Measurements from ENCODE around the gene CACNA2D2. TPM values are rescaled to one million over a fixed set of nuclear protein-coding genes. Genes with fewer than 3 reads are reported as not detected.

Gene CACNA2D2
- total RNA-seq, 3 donors from 2014 or later: 0.35 to 0.90 (median 0.58) TPM

- H3K4me3 Mint-ChIP-seq: peak overlapping the region; percentile 96
- DNase-seq: peak; percentile 90
- H3K4me1 Mint-ChIP-seq (ENCODE audit: low read depth): peaks cover 59% of the 10 kb centered on the region
- H3K27me3 Mint-ChIP-seq (ENCODE audit: low read depth): no peaks in the 10 kb centered on the region
- H3K9me3 Mint-ChIP-seq: no peaks in the 10 kb centered on the region
- peaks cover 10% of the 10 kb centered on the region for H3K36me3 Mint-ChIP-seq (ENCODE audit: insufficient read depth)
- peak; percentile 80 to 86 for ATAC-seq
Measured at GRCh38 chr3:50337175-50337861, 166.1 kb downstream of the CACNA2D2 start.

GRCh38 chr3:50336452-50337174 is 166.8 kb downstream of the CACNA2D2 start:
- Mint-ChIP-seq H3K4me3 (peak overlapping the region; percentile 96), H3K9me3 (no peaks in the 10 kb centered on the region), H3K27me3 (ENCODE audit: low read depth) (no peaks in the 10 kb centered on the region), H3K4me1 (ENCODE audit: low read depth) (peaks cover 59% of the 10 kb centered on the region), H3K36me3 (ENCODE audit: insufficient read depth) (peaks cover 14% of the 10 kb centered on the region)
- ATAC-seq: peak; percentile 36 to 39
- no peak for DNase-seq

- H3K9me3 Mint-ChIP-seq: no peaks in the 10 kb centered on the region
- DNase-seq (no peak), ATAC-seq (no peak)
- H3K4me3 Mint-ChIP-seq: peak overlapping the region; percentile 58
- H3K27me3 Mint-ChIP-seq (ENCODE audit: low read depth): no peaks in the 10 kb centered on the region
- peaks cover 16% of the 10 kb centered on the region for H3K36me3 Mint-ChIP-seq (ENCODE audit: insufficient read depth)
- peaks cover 47% of the 10 kb centered on the region for H3K4me1 Mint-ChIP-seq (ENCODE audit: low read depth)
Measured at GRCh38 chr3:50334339-50335075, 168.9 kb downstream of the CACNA2D2 start.

GRCh38 chr3:50333744-50334328 is 169.6 kb downstream of the CACNA2D2 start:
- no peak for DNase-seq
- no peaks in the 10 kb centered on the region for H3K9me3 Mint-ChIP-seq
- no peaks in the 10 kb centered on the region for H3K27me3 Mint-ChIP-seq (ENCODE audit: low read depth)
- H3K4me1 Mint-ChIP-seq (ENCODE audit: low read depth): peaks cover 41% of the 10 kb centered on the region
- H3K36me3 Mint-ChIP-seq (ENCODE audit: insufficient read depth): peaks cover 16% of the 10 kb centered on the region
- H3K4me3 Mint-ChIP-seq: peak overlapping the region; percentile 58
- ATAC-seq: no peak

GRCh38 chr3:50331364-50331907 is 172.0 kb downstream of the CACNA2D2 start:
- Mint-ChIP-seq H3K36me3 (ENCODE audit: insufficient read depth) (peaks cover 14% of the 10 kb centered on the region), H3K4me3 (no peak overlapping the region)
- ATAC-seq: no peak

GRCh38 chr3:50330330-50330729 is 173.1 kb downstream of the CACNA2D2 start:
- Mint-ChIP-seq H3K36me3 (ENCODE audit: insufficient read depth) (peaks cover 15% of the 10 kb centered on the region), H3K4me1 (ENCODE audit: low read depth) (peaks cover 35% of the 10 kb centered on the region), H3K27me3 (ENCODE audit: low read depth) (no peaks in the 10 kb centered on the region), H3K9me3 (no peaks in the 10 kb centered on the region), H3K4me3 (no peak overlapping the region)
- DNase-seq (no peak), ATAC-seq (no peak)

More at GRCh38 chr3:50331364-50331907, 172.0 kb downstream of the CACNA2D2 start:
- DNase-seq: no peak
- H3K9me3 Mint-ChIP-seq: no peaks in the 10 kb centered on the region
- H3K4me1 Mint-ChIP-seq (ENCODE audit: low read depth): peaks cover 43% of the 10 kb centered on the region
- H3K27me3 Mint-ChIP-seq (ENCODE audit: low read depth): no peaks in the 10 kb centered on the region

GRCh38 chr3:50327943-50328691 is 175.3 kb downstream of the CACNA2D2 start, which contains the start of gene TUSC2:
Gene TUSC2 (minus strand): TSS chr3:50328223. CDS start chr3:50328099, 124 bp downstream.
- ATAC-seq (peak; percentile 95 to 96), DNase-seq (peak; percentile 92)
- Mint-ChIP-seq H3K9me3 (no peaks in the 10 kb centered on the region), H3K36me3 (ENCODE audit: insufficient read depth) (peaks cover 10% of the 10 kb centered on the region), H3K4me3 (peak within 1 kb of the TSS; percentile 90), H3K27me3 (ENCODE audit: low read depth) (no peaks in the 10 kb centered on the region), H3K4me1 (ENCODE audit: low read depth) (peaks cover 23% of the 10 kb centered on the region)

- Mint-ChIP-seq H3K27me3 (ENCODE audit: low read depth) (no peaks in the 10 kb centered on the region), H3K4me1 (ENCODE audit: low read depth) (peaks cover 23% of the 10 kb centered on the region), H3K4me3 (peak overlapping the region; percentile 90), H3K9me3 (no peaks in the 10 kb centered on the region), H3K36me3 (ENCODE audit: insufficient read depth) (peaks cover 7% of the 10 kb centered on the region)
- DNase-seq: no peak
- ATAC-seq: no peak
Measured at GRCh38 chr3:50327129-50327528, 176.3 kb downstream of the CACNA2D2 start.

GRCh38 chr3:50326182-50326541 is 177.3 kb downstream of the CACNA2D2 start:
- Mint-ChIP-seq H3K4me1 (ENCODE audit: low read depth) (peaks cover 23% of the 10 kb centered on the region), H3K9me3 (no peaks in the 10 kb centered on the region), H3K36me3 (ENCODE audit: insufficient read depth) (peaks cover 5% of the 10 kb centered on the region), H3K27me3 (ENCODE audit: low read depth) (no peaks in the 10 kb centered on the region), H3K4me3 (peak overlapping the region; percentile 90)
- ATAC-seq: no peak
- no peak for DNase-seq

- no peak for DNase-seq
Measured at GRCh38 chr3:50325497-50326181, 177.8 kb downstream of the CACNA2D2 start.

GRCh38 chr3:50325113-50325480 is 178.3 kb downstream of the CACNA2D2 start:
- ATAC-seq (no peak), DNase-seq (no peak)
- Mint-ChIP-seq H3K9me3 (no peaks in the 10 kb centered on the region), H3K27me3 (ENCODE audit: low read depth) (no peaks in the 10 kb centered on the region), H3K4me1 (ENCODE audit: low read depth) (peaks cover 29% of the 10 kb centered on the region), H3K36me3 (ENCODE audit: insufficient read depth) (peaks cover 3% of the 10 kb centered on the region), H3K4me3 (no peak overlapping the region)

More at GRCh38 chr3:50325497-50326181, 177.8 kb downstream of the CACNA2D2 start:
- Mint-ChIP-seq H3K4me1 (ENCODE audit: low read depth) (peaks cover 24% of the 10 kb centered on the region), H3K9me3 (no peaks in the 10 kb centered on the region), H3K4me3 (no peak overlapping the region), H3K27me3 (ENCODE audit: low read depth) (no peaks in the 10 kb centered on the region), H3K36me3 (ENCODE audit: insufficient read depth) (peaks cover 5% of the 10 kb centered on the region)
- ATAC-seq: no peak

GRCh38 chr3:50324351-50325112 is 178.9 kb downstream of the CACNA2D2 start:
- H3K4me3 Mint-ChIP-seq: no peak overlapping the region
- no peaks in the 10 kb centered on the region for H3K27me3 Mint-ChIP-seq (ENCODE audit: low read depth)
- DNase-seq (peak; percentile 52), ATAC-seq (peak; percentile 21 to 25)
- H3K36me3 Mint-ChIP-seq (ENCODE audit: insufficient read depth): peaks cover 3% of the 10 kb centered on the region
- H3K9me3 Mint-ChIP-seq: no peaks in the 10 kb centered on the region
- peaks cover 34% of the 10 kb centered on the region for H3K4me1 Mint-ChIP-seq (ENCODE audit: low read depth)

All from activated T-cell treated with anti-CD3 and anti-CD28 coated beads, Interleukin-2, amount 50 U/mL, for 4 hours (primary cell).